Neural cell (in vitro differentiated cells): ENCODE measurements around the gene PFN3. TPM values are rescaled to one million over a fixed set of nuclear protein-coding genes. Genes with fewer than 3 reads are reported as not detected.

Experiments
- H2AFZ ChIP-seq: fragments of 200-600, 300-800 bp; sonication (generic), shearing (Covaris generic); 2 replicates; pipeline ENCODE4 v1.6.0; 2014; ENCODE audit warnings: low read depth, mild to moderate bottlenecking, antibody characterized with exemption, low read length, moderate library complexity
- H3F3A ChIP-seq: fragments of 200-600 bp; shearing (Covaris generic); 2 replicates; pipeline ENCODE4 v1.6.1; 2016; ENCODE audit warnings: mild to moderate bottlenecking, moderate library complexity, mixed read lengths, antibody characterized with exemption, low read length; ENCODE audit not compliant: insufficient read depth, poor library complexity, severe bottlenecking
- H3K27ac ChIP-seq: fragments of 200-600, 300-800 bp; sonication (generic), shearing (Covaris generic); 2 replicates; pipeline ENCODE4 v1.5.1; 2014; ENCODE audit warnings: mild to moderate bottlenecking, low read length, moderate library complexity
- H3K27me3 ChIP-seq: fragments of 300-800, 200-600 bp; sonication (generic), shearing (Covaris generic); 2 replicates; pipeline ENCODE4 v1.6.0; 2014; ENCODE audit warnings: mild to moderate bottlenecking, low read depth, low read length, moderate library complexity; ENCODE audit not compliant: insufficient read depth
- H3K36me3 ChIP-seq: fragments of 300-800, 200-600 bp; sonication (generic), shearing (Covaris generic); 2 replicates; pipeline ENCODE4 v1.5.1; 2014; ENCODE audit warnings: mild to moderate bottlenecking, antibody characterized with exemption, low read length, moderate library complexity; ENCODE audit not compliant: insufficient read depth
- H3K4me2 ChIP-seq: fragments of 300-800, 200-600 bp; sonication (generic), shearing (Covaris generic); 2 replicates; pipeline ENCODE4 v1.6.0; 2014; ENCODE audit warnings: mild to moderate bottlenecking, low read length
- H3K4me3 ChIP-seq: fragments of 300-800, 200-600 bp; sonication (generic), shearing (Covaris generic); 2 replicates; pipeline ENCODE4 v1.5.1; 2014; ENCODE audit warnings: mild to moderate bottlenecking, low read length, moderate library complexity
- H3K79me2 ChIP-seq: fragments of 200-600 bp; shearing (Covaris generic); replicated peaks from 2 replicates; pipeline ENCODE4 v1.6.0; 2014; ENCODE audit warnings: mild to moderate bottlenecking, low read length, moderate library complexity; ENCODE audit not compliant: insufficient read depth
- H3K9ac ChIP-seq: fragments of 300-800, 200-600 bp; sonication (generic), shearing (Covaris generic); 2 replicates; pipeline ENCODE4 v1.6.1; 2016; ENCODE audit warnings: mild to moderate bottlenecking, low read length, mixed read lengths
- H3K9me2 ChIP-seq: fragments of 200-600 bp; shearing (Covaris generic); 2 replicates; pipeline ENCODE4 v1.6.1; 2016; ENCODE audit warnings: mild to moderate bottlenecking, low read length, mixed read lengths; ENCODE audit not compliant: insufficient read depth
- H3K9me3 ChIP-seq: fragments of 200-600, 300-800 bp; sonication (generic), shearing (Covaris generic); 2 replicates; pipeline ENCODE4 v1.6.1; 2016; ENCODE audit warnings: mild to moderate bottlenecking, mixed run types, low read length, moderate library complexity, mixed read lengths
- H4K20me1 ChIP-seq: fragments of 200-600 bp; shearing (Covaris generic); 2 replicates; pipeline ENCODE4 v1.6.1; 2016; ENCODE audit warnings: mild to moderate bottlenecking, mixed run types; ENCODE audit not compliant: insufficient read depth
- CTCF ChIP-seq: fragments of 450-650 bp; IDR thresholded peaks from 2 replicates; pipeline ENCODE4 v1.5.1; 2014; ENCODE audit warnings: antibody characterized with exemption, mild to moderate bottlenecking, moderate library complexity; ENCODE audit not compliant: poor library complexity, severe bottlenecking
- EP300 ChIP-seq: fragments of 450-650 bp; conservative IDR thresholded peaks from 2 replicates; pipeline ENCODE4 v1.6.1; 2014; ENCODE audit warnings: antibody characterized with exemption, mild to moderate bottlenecking, moderate library complexity; ENCODE audit not compliant: poor library complexity, severe bottlenecking
- EZH2 ChIP-seq: fragments of 200-600, 300-800 bp; shearing (Covaris generic), sonication (generic); IDR thresholded peaks from 2 replicates; pipeline ENCODE4 v1.6.1; 2014; ENCODE audit warnings: antibody characterized with exemption, low read length, borderline replicate concordance, mild to moderate bottlenecking; ENCODE audit not compliant: insufficient read depth, poor library complexity, severe bottlenecking
- MXI1 ChIP-seq: fragments of 450-650 bp; conservative IDR thresholded peaks from 2 replicates; pipeline ENCODE4 v1.6.1; 2014; ENCODE audit warnings: antibody characterized with exemption, mild to moderate bottlenecking; ENCODE audit not compliant: poor library complexity, severe bottlenecking
- POLR2AphosphoS5 ChIP-seq: IDR thresholded peaks from 2 replicates; pipeline ENCODE4 v1.6.1; 2012
- RAD21 ChIP-seq: fragments of 450-650 bp; conservative IDR thresholded peaks from 2 replicates; pipeline ENCODE4 v1.6.1; 2014; ENCODE audit warnings: antibody characterized with exemption, mild to moderate bottlenecking, moderate library complexity
- REST ChIP-seq: IDR thresholded peaks from 2 replicates; pipeline ENCODE4 v1.6.1; 2012; ENCODE audit warnings: borderline replicate concordance
- SMC3 ChIP-seq: fragments of 450-650 bp; conservative IDR thresholded peaks from 2 replicates; pipeline ENCODE4 v1.6.1; 2014; ENCODE audit warnings: antibody characterized with exemption, mild to moderate bottlenecking, moderate library complexity; ENCODE audit not compliant: poor library complexity
- TAF1 ChIP-seq: IDR thresholded peaks from 2 replicates; pipeline ENCODE4 v1.6.1; 2012; ENCODE audit warnings: low read depth
- polyA plus RNA-seq: library from polyadenylated mRNA; depleted of rRNA; stranded (reverse); fragments of >200 nt; gene quantifications from 2 replicates; pipeline ENCODE4 v1.2.3, GENCODE V29; 2014

PFN3 gene
- polyA plus RNA-seq, 1 donor from 2014 or later = not detected

GRCh38 chr5:177434437-177434836 lies 34.0 kb upstream of the PFN3 start:
- Histone ChIP-seq H3K4me2 (no peak overlapping the region), H3K9ac (no peak overlapping the region), H3K9me3 (no peaks in the 10 kb centered on the region), H2AFZ (no peak overlapping the region), H3K9me2 (no peaks in the 10 kb centered on the region), H3F3A (no peaks in the 10 kb centered on the region), H3K27ac (no peak overlapping the region), H3K36me3 (no peaks in the 10 kb centered on the region), H3K27me3 (no peaks in the 10 kb centered on the region), H3K79me2 (no peaks in the 10 kb centered on the region), H3K4me3 (no peak overlapping the region), H4K20me1 (no peaks in the 10 kb centered on the region)
- no peak for TF ChIP-seq EP300
- no peak for TF ChIP-seq POLR2AphosphoS5
- TF ChIP-seq TAF1 = no peak
- TF ChIP-seq MXI1 = no peak
- TF ChIP-seq CTCF = no peak
- TF ChIP-seq REST = no peak

GRCh38 chr5:177433658-177434217 lies 33.3 kb upstream of the PFN3 start:
- TF ChIP-seq CTCF = no peak
- no peak for TF ChIP-seq EZH2
- no peak for TF ChIP-seq TAF1
- no peak for TF ChIP-seq SMC3
- no peak for TF ChIP-seq REST
- TF ChIP-seq MXI1 = no peak
- no peak for TF ChIP-seq RAD21
- no peak for TF ChIP-seq EP300
- no peak for TF ChIP-seq POLR2AphosphoS5
- Histone ChIP-seq H3K4me2 (no peak overlapping the region), H3K27me3 (no peaks in the 10 kb centered on the region), H3K9ac (no peak overlapping the region), H3F3A (no peaks in the 10 kb centered on the region), H3K36me3 (no peaks in the 10 kb centered on the region), H2AFZ (no peak overlapping the region), H3K27ac (no peak overlapping the region), H3K9me2 (no peaks in the 10 kb centered on the region), H4K20me1 (no peaks in the 10 kb centered on the region), H3K9me3 (no peaks in the 10 kb centered on the region), H3K79me2 (peaks cover 2% of the 10 kb centered on the region), H3K4me3 (no peak overlapping the region)
